Osteoblast (primary cell): Measurements from ENCODE around the gene DDIT3. TPM values are rescaled to one million over a fixed set of nuclear protein-coding genes. Genes with fewer than 3 reads are reported as not detected.

Experiments used
- DNase-seq: peaks from one replicate; pipeline ENCODE4 v3.0.0; 2011; ENCODE audit warnings: low spot score, mixed read lengths; ENCODE audit not compliant: insufficient read length; ENCODE audit errors: missing footprints
- H2AFZ ChIP-seq: 2 replicates; pipeline ENCODE4 v1.6.0; 2011; ENCODE audit warnings: mild to moderate bottlenecking, low read length
- H3K27ac ChIP-seq: 2 replicates; pipeline ENCODE4 v1.5.1; 2011; ENCODE audit warnings: mild to moderate bottlenecking, low read depth, low read length, moderate library complexity
- H3K27me3 ChIP-seq: 2 replicates; pipeline ENCODE4 v1.6.0; 2012; ENCODE audit warnings: mild to moderate bottlenecking, control low read depth, inconsistent platforms, low read length, moderate library complexity; ENCODE audit not compliant: insufficient read depth
- H3K36me3 ChIP-seq: 2 replicates; pipeline ENCODE4 v1.5.1; 2011; ENCODE audit warnings: mild to moderate bottlenecking, low read length, control low read depth, moderate library complexity; ENCODE audit not compliant: insufficient read depth
- H3K4me1 ChIP-seq: 2 replicates; pipeline ENCODE4 v1.5.1; 2011; ENCODE audit warnings: mild to moderate bottlenecking, low read length, control low read depth, moderate library complexity; ENCODE audit not compliant: insufficient read depth
- H3K4me2 ChIP-seq: 2 replicates; pipeline ENCODE4 v1.6.0; 2011; ENCODE audit warnings: mild to moderate bottlenecking, low read length; ENCODE audit not compliant: insufficient read depth
- H3K4me3 ChIP-seq: fragments of 200-600 bp; sonication (generic); 3 replicates; pipeline ENCODE4 v1.5.1; 2012; ENCODE audit warnings: mild to moderate bottlenecking, low read length, inconsistent platforms; ENCODE audit not compliant: insufficient read depth
- H3K79me2 ChIP-seq: 2 replicates; pipeline ENCODE4 v1.6.0; 2012; ENCODE audit warnings: mild to moderate bottlenecking, low read length, control low read depth, inconsistent platforms; ENCODE audit not compliant: insufficient read depth
- H3K9me3 ChIP-seq: 2 replicates; pipeline ENCODE4 v1.5.1; 2011; ENCODE audit warnings: low read depth, low read length, control low read depth
- H4K20me1 ChIP-seq: 2 replicates; pipeline ENCODE4 v1.6.0; 2012; ENCODE audit warnings: mild to moderate bottlenecking, low read length, control low read depth; ENCODE audit not compliant: insufficient read depth
- CTCF ChIP-seq: IDR thresholded peaks from 2 replicates; pipeline ENCODE4 v1.5.1; 2011; ENCODE audit warnings: mild to moderate bottlenecking, low read depth, low read length, moderate library complexity; ENCODE audit errors: extremely low read depth
- total RNA-seq: library from RNA; depleted of rRNA; stranded (reverse); fragments of >200 nt; gene quantifications from 2 replicates; pipeline ENCODE4 v1.2.3, GENCODE V29; 2012

Gene DDIT3
- total RNA-seq, 1 donor: 136 TPM

GRCh38 chr12:57554453-57554852 is 34.1 kb upstream of the DDIT3 start:
- no peak for TF ChIP-seq CTCF
- Histone ChIP-seq H3K4me2 (no peak overlapping the region), H3K36me3 (no peaks in the 10 kb centered on the region), H4K20me1 (no peaks in the 10 kb centered on the region), H3K79me2 (no peaks in the 10 kb centered on the region), H3K4me3 (no peak overlapping the region), H3K27ac (no peak overlapping the region), H3K4me1 (peaks cover 7% of the 10 kb centered on the region), H3K9me3 (no peaks in the 10 kb centered on the region), H3K27me3 (peaks cover 18% of the 10 kb centered on the region), H2AFZ (no peak overlapping the region)
- peak; percentile 50 for DNase-seq

GRCh38 chr12:57553343-57554202 is 33.3 kb upstream of the DDIT3 start:
- H3K27ac ChIP-seq: no peak overlapping the region
- H3K79me2 ChIP-seq: no peaks in the 10 kb centered on the region
- H3K27me3 ChIP-seq: peaks cover 24% of the 10 kb centered on the region
- peaks cover 7% of the 10 kb centered on the region for H3K4me1 ChIP-seq
- H4K20me1 ChIP-seq: no peaks in the 10 kb centered on the region
- no peak for TF ChIP-seq CTCF
- no peaks in the 10 kb centered on the region for H3K9me3 ChIP-seq
- no peak overlapping the region for H2AFZ ChIP-seq
- H3K36me3 ChIP-seq: no peaks in the 10 kb centered on the region
- no peak overlapping the region for H3K4me2 ChIP-seq
- DNase-seq: peak; percentile 18
- no peak overlapping the region for H3K4me3 ChIP-seq

- no peak for TF ChIP-seq CTCF
- H3K36me3 ChIP-seq: no peaks in the 10 kb centered on the region
- H3K27ac ChIP-seq: no peak overlapping the region
- no peak overlapping the region for H3K4me3 ChIP-seq
- no peak overlapping the region for H2AFZ ChIP-seq
- peaks cover 7% of the 10 kb centered on the region for H3K4me1 ChIP-seq
- H3K9me3 ChIP-seq: no peaks in the 10 kb centered on the region
- peak; percentile 93 for DNase-seq
- H3K4me2 ChIP-seq: peak overlapping the region; percentile 7
- H3K27me3 ChIP-seq: peaks cover 31% of the 10 kb centered on the region
- H3K79me2 ChIP-seq: no peaks in the 10 kb centered on the region
- no peaks in the 10 kb centered on the region for H4K20me1 ChIP-seq
These were observed 32.6 kb upstream of the DDIT3 start for GRCh38 chr12:57552835-57553313.

GRCh38 chr12:57552306-57552651 is 32.0 kb upstream of the DDIT3 start:
- Histone ChIP-seq H3K27ac (no peak overlapping the region), H3K9me3 (no peaks in the 10 kb centered on the region), H3K4me1 (peaks cover 7% of the 10 kb centered on the region), H3K4me3 (no peak overlapping the region), H3K4me2 (no peak overlapping the region), H2AFZ (no peak overlapping the region), H3K27me3 (peaks cover 31% of the 10 kb centered on the region), H4K20me1 (no peaks in the 10 kb centered on the region), H3K36me3 (no peaks in the 10 kb centered on the region), H3K79me2 (no peaks in the 10 kb centered on the region)
- TF ChIP-seq CTCF: no peak
- peak; percentile 44 for DNase-seq
